ENCODE measurements around the gene TEAD4.

GRCh38 chr12:2937500-2937899 lies 21.7 kb upstream of the TEAD4 start:
- TF ChIP-seq CTCF (IDR thresholded peaks at IDR 0.05) (no peak), ZFX (IDR thresholded peaks at IDR 0.05; ENCODE audit: borderline replicate concordance) (no peak)

All from 22Rv1 (cell line).